Endometrial microvascular endothelial cells (primary cell): ENCODE measurements around the gene MEF2C. TPM values are rescaled to one million over a fixed set of nuclear protein-coding genes. Genes with fewer than 3 reads are reported as not detected.
"Not testable (repeated sequence)": the region's sequence is repeated elsewhere in the genome, so short reads cannot be mapped to it uniquely, and the experiment has no call there.

Experiments used
- in situ Hi-C: cut with HindIII; loops from 2 replicates; pipeline ENCODE4 v1.10.0; 2017; ENCODE audit warnings: low sequenced_read_pairs, low pct_unique_long_range_greater_than_20kb; ENCODE audit errors: inconsistent ontology term
- total RNA-seq: library from RNA; depleted of rRNA; stranded (reverse); fragments of >200 nt; gene quantifications from one replicate; pipeline ENCODE4 v1.2.3, GENCODE V29; 2015; ENCODE audit errors: inconsistent ontology term

MEF2C gene
- total RNA-seq, 1 donor from 2014 or later = 55.0 TPM

DNA sequence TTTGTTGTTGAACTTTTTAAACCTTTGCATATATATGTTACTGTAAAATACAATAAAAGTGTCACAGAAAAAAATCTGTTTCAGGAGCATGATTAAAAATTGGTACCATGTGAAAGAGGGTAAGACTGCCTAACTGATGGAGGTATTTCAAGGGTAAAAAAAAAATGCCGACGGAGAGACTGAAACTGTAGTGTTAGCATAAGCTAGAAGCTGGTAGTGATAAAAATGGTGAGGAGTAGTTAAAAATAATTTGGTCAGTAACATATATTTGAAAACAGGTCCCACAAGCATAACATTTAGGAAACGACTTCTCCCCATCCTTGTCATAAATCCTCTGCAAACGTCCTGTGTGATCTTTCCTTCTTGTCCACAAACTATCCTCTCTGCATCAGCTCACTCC, 64.7 kb downstream of the MEF2C start:
- in situ Hi-C loops = no loop called here

DNA sequence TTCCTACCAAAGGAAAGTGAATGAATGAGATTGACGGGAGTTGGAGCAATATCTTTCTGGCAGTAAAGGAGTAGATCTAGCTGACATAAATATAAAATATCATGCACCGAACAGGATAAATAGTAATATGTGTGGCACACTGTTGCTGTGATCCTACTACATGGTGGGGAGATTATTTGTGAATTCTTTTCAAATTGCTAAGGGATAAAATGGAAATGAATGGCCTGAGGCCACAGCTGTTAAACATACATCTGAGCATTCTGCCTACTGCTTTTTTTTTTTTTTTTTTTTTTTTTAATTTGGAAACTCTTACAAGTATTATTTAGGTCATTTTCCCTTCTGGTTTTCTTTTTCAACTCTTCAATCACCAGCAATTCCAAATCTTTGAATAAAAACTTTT, 66.8 kb downstream of the MEF2C start:
- in situ Hi-C loops = no loop called here

- in situ Hi-C loops = no loop called here
Observed at GRCh38 chr5:88815050-88815789, 67.8 kb downstream of the MEF2C start.

DNA sequence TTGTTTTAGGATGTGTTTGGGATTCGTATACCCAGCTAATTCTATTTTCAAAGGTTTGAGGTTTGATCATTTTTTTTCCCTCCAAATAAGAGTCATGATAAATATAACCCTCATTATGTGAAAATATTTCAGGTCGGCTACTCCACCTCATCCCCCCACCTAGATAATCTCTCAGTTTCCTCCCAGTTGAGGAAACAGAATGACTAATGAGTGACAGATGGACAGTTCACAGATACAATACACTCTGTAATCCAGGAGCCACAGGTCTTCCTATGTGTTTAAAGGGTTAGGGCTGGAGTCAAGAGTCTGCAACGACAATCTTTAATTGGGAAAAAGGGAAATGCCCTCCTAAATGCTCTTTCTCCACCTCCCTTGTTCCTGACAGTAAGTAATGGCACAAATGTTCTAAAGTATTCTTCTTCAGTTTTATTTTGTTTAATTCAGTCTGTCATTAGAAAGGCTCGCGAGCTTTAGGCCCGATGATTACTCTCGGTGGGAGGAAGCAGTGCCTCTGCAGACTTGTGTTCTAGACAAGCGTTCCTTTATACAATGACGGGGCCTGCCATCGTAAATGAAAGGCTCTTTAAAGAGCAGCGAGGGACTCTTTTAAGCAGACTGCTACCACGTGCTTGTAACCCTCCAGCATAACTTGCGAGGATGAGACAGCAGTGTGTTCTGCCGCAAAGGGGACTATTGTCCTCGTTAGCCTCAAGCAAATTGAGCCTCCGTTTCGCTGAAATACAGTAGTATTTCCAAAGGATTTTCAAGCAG, 69.0 kb downstream of the MEF2C start:
- in situ Hi-C loops = no loop called here

GRCh38 chr5:88813244-88813643, 69.7 kb downstream of the MEF2C start:
- in situ Hi-C loops = no loop called here

DNA sequence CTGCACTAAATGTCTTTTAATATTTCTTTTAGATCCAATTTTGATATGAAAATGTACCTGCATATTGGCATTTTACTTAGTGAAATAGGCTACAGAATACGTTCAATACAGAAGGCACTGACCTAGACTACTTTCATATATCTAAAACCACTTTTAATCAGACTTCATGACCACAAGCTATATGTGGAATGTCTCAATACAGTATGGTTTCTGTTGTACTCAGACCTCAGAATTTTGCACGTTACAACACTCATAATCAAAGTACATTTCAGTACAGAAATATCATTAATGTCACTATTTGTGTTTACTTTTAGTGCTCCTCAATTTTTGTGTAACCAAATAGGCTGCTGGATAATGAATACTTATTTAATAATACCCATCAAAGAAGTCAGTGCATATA, 74.8 kb downstream of the MEF2C start:
- in situ Hi-C loops = no loop called here

DNA sequence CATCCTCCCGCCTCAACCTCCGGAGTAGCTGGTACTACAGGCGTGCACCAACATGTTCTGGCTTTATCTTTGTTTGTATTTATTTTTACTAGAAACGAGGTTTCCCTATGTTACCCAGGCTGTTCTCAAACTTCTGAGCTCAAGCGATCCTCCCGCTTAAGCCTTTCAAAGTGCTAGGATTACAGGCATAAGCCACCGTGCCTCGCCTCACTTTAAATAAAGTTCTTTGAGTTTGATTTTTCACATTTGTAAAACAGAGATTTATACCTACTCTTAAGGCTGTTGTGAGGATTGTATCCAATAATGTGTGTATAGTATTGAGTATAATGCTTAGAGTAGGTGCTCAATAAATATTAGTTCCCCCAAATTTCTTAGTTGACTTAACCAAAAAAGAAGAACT, 75.7 kb downstream of the MEF2C start:
- in situ Hi-C loops = no loop called here

- in situ Hi-C loops = no loop called here
Observed at GRCh38 chr5:88806338-88806737, 76.6 kb downstream of the MEF2C start.

DNA sequence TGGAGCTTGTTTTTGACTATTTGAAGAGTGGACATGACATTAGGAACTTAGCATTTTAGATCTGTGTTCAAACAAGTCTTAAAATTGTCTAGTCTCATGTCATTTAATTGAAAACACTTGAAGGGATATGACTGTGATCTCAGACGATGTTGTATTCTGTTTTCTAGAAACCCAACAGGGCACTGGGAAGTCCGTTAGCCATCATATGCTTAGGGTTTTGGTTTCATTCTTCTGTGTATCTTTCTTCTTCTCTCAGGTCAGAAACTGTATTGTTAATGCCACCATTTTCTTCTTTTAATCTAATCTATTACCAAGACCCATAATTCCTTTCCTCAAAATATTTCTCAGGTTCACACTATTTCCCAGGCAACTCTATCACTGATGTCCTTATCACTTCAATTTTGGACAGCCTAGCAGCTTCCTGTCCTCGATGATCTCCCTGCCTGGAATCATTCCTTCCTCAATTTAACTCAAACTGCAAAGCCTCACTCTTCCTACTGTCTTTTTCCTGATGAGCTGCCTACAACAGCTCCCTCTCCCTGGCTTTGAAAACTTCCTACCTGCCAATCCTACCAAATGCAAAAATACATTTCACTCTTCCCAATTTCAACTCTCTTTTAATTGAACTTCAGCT, 77.7 kb downstream of the MEF2C start:
- in situ Hi-C loops = no loop called here

DNA sequence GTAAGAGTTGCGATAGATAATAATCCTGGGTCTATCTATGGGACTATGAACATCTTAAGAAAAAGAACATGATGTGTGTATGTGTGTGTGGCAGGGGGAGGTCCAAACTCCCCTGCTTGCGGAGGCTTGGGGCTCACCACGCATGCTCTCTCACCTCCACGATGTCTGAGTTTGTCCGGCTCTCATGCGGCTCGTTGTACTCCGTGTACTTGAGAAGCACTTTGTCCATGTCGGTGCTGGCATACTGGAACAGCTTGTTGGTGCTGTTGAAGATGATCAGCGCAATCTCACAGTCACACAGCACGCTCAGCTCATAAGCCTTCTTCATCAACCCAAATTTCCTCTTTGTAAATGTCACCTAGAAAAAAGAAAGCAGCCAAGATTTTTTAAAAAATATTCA, 78.5 kb downstream of the MEF2C start:
- in situ Hi-C loops = no loop called here

GRCh38 chr5:88803309-88803708, 79.7 kb downstream of the MEF2C start:
- in situ Hi-C loops = no loop called here

DNA sequence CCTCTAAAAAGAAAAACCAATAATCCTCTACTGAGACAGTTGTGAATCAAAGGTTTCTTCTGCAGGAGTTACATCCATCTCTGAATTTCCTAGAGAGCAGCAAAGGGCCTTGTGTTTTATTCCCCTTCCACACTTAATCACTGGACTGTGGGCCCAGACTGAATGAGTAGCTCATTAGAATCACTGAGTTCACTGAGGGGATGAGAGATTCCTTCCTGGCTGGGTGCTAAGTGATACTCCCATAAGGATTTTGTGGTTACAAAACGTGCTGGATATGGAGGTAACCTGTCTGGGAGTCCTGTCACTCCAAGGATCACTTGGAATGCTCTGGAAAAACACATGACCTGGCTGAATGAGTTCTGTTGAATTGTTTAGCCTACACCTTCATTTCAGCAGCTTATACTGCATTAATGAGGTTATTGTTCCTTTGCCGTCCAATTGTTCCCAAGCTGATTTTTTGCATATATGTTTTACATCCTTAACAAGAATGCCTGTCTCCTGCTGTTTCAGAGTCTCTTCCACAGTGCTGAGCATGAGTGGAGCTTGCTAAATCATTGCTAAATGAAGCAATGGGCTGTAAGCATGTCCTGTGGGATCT, 82.9 kb downstream of the MEF2C start:
- in situ Hi-C loops = no loop called here

GRCh38 chr5:88798933-88799332, 84.1 kb downstream of the MEF2C start:
- in situ Hi-C loops = not testable (repeated sequence)

GRCh38 chr5:88793797-88794196, 89.2 kb downstream of the MEF2C start:
- in situ Hi-C loops = not testable (repeated sequence)

GRCh38 chr5:88792144-88792840, 90.7 kb downstream of the MEF2C start:
- in situ Hi-C loops = no loop called here

GRCh38 chr5:88787856-88788255, 95.1 kb downstream of the MEF2C start:
- in situ Hi-C loops = loop anchor here (5.0 kb wide), 1 partner anchor 39 kb away; no protein-coding TSS in a partner anchor

DNA sequence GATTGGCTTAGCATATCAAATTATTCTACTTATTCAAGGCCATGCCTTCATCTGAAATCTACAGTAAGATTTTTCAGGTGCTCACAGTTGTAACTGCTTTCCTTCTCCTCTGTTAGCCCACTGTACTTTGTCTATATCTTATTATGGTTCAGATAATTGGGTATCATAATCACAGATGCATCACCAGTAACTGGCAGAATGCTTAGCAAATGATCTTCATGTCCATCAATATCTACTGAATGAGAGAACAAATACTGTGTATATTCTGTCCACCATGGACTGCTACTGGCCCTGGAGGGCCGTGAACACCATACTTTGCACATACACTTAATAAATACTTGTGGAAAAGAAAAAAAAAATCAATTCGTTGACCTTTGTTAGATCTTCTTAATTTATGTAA, 96.2 kb downstream of the MEF2C start:
- in situ Hi-C loops = loop anchor here (5.0 kb wide), 1 partner anchor 41 kb away; no protein-coding TSS in a partner anchor

DNA sequence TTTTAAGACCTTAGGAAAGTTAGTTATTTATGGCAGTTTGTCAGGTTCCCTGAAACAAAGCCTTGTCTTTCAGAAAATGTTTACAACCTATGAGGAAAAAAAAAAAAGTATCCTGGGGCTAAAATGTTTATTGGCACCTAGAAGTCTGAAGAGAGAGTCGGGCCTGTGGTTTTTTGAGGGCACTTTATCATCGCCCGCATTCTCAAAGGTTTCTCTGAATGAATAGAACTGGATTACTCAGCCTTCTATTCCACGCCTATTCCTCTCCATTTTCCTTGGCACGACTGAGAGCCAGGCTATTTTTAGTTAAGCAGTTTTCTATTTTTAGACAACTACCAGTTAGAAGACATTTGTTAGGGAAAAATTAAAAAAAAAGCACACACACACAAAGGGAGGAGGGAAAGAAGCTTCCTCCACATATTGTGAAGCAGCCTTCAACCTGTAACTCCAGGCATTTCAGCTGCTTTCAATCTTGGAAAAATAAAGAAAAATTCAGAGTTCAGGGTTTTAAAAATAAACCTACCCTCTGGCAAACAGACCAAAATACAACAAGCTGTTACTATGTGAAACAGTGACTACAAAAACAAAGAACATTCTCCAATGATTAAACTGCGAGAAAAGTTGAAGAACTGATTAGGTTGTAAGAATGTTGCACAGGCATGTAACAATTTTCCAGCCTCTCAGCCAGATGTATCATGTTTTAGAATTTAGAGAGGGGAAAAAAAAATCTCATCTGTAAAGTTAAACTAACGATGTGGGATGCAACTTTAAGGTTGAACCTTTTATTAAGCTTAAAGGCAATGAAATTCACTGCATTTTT, 97.0 kb downstream of the MEF2C start:
- in situ Hi-C loops = loop anchor here (5.0 kb wide), 1 partner anchor 41 kb away; no protein-coding TSS in a partner anchor
